Right lobe of liver (tissue), 4 donors: ENCODE measurements around the gene LIPG.

ENCODE experiments used
- CTCF ChIP-seq, 4 donors: fragments of 200-600 bp in 3 of 4; fragments of 450-650 bp in 1 of 4; IDR thresholded peaks; one replicate each; pipeline versions ENCODE4 v1.5.1 to v1.8.0; 2016 to 2022; ENCODE audit warnings: antibody characterized with exemption in 4 of 4, mild to moderate bottlenecking in 2 of 4
- POLR2A ChIP-seq: fragments of 450-650 bp; IDR thresholded peaks from one replicate; pipeline ENCODE4 v1.6.1; 2017; ENCODE audit warnings: antibody characterized with exemption, mild to moderate bottlenecking
- donor health status: DM: no; HTN: no; CAD: no.
- donor health status: DM: no; HTN: no; CAD: no.
- donor health status: DM: no; HTN: yes; CAD: no.

DNA sequence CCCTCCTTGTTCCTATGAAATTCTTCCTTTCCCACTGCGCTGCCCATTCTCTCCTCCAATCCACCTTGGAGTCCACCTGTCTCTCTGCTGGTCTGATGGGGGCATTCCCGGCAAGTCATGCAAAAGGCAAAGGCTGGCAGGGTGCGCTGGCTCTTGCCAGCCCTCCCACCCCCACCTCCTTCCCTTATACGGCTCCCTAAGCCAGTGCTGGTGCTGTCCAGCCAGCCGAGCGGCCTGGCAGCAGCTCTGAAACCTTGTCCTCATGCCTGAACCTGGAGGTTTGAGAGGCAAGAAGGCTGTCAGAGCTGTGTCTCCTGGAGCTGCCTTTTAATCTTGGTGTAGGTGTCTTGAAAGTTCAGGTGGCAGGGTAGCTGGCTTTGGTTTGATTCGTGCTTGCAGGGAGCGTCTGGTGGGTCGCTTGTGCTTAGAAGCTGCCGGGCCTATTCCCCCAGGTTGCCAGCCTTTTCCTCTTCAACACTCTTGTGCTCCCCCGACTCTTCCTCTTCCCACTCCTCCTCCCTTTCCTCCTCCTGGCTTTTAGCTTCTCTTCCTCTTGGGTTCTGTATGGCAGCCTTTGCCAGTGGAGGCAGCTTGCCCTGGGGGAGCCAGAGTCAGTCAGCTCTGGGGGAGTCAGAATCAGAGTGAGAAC, 748 bp downstream of the LIPG start:
- TF ChIP-seq CTCF (IDR thresholded peaks at IDR 0.05), result no peak
- no peak for TF ChIP-seq POLR2A
